Measurements from ENCODE around the gene PRKRIP1.
"Not testable (repeated sequence)": the region's sequence is repeated elsewhere in the genome, so short reads cannot be mapped to it uniquely, and the experiment has no call there.

Gene PRKRIP1

DNA sequence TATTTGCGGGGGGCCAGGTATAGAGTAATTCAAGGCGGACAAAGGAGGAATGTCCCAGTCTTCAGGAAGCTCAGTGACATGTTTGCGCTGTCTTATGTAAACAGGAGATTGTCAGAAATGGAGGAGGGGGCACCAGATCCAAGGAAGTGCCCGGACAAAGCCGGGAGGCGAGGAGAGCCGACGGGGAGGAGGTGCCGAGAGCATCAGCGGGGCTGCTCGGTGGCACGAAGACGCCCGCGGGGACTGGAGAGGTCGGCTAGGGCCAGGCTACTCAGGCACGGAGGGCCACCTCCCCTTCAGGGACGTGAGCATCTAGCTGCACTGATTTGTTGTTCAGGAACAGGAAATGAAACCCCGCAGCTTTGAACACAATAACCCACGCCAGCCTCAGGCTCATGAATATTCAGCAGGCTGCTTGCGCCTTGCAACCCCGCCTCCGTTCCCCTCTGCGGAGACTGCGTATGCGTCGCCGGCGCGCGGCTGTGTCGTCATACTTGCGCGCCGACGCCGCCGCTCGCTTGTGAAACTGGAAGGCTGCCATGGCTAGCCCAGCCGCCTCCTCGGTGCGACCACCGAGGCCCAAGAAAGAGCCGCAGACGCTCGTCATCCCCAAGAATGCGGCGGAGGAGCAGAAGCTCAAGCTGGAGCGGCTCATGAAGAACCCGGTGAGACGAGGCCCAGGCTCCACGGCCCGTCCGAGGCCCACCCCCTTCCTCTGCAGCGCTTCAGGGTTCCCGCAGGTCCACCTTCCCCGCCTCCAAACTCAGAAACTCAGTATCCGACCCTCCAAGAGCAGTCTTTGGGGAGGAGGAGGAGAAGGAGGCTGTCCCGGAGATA, at the start of gene PRKRIP1:
Gene PRKRIP1 (plus strand): TSS at position 491 of the 837 bp plus-strand sequence. CDS start 49 bp downstream, at position 540.
- peak; percentile 84 for DNase-seq

DNA sequence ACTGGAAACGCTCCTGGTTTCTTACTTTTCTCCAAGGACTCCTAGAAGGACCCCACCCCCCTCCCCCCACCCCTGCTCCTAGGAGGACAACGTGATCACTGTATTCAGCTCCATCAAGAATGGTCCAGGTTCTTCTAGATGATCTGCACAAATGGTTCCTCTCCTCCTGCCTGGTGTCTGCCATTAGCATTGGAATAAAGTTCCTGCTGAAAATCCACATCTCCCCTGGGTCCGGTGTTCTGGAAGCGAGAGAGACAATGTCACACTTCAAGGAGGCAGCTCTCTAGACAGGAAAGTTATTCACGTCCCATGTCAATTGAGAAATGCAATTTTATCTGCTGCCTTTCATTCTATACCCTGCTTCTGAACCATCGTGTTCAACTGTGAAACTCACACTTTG, 49.2 kb upstream of the PRKRIP1 start:
- not testable (repeated sequence) for DNase-seq

- DNase-seq, result not testable (repeated sequence)
Observed at GRCh38 chr7:102356344-102356743, 39.8 kb upstream of the PRKRIP1 start, which contains the start of gene SPDYE6. SPDYE6 (minus strand) TSS chr7:102356444; CDS start chr7:102356023, 421 bp downstream.

- DNase-seq, result peak; percentile 93
Observed at GRCh38 chr7:102363549-102364393, 32.4 kb upstream of the PRKRIP1 start.

DNA sequence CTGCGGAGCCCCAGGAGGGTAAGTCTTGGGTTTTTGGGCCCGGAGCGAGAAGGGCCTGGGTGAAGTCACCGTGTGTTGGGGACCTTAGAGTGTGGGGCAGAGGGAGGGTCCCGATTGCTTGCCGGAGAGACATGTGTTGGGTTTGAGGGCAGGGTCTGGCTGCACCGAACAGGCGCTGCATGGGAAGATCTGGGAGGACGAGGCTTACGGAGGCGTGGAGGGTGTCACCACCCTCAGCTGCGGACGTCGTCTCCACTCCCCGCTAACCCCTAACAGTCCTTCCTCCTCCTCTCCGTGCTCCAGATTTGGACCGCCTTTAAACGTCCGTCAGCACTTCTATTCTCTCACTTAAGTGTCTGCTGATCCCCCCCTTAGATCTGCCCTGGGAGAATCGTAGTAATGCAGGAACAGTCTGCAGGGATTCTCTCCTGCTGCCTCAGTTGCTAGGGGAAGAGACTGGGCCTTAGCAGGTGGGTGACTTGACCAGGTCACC, 31.7 kb upstream of the PRKRIP1 start:
- not testable (repeated sequence) for DNase-seq

DNA sequence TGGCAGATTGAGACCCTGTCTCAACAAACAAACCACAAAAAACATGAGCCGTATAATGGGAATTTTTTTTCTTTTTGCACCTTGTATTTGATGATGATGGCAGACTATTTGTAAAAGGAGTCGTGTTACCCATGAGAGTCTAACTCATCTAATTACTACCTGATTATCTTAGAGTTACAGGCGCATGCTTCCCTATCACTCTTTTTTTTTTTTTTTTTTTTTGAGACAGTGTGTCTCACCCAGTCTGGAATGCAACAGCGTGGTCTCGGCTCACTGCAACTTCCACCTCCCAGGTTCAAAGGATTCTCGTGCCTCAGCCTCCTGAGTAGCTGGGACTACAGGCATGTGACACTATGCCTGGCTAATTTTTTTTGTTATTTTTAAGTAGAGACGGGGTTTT, 30.8 kb upstream of the PRKRIP1 start:
- DNase-seq, result not testable (repeated sequence)

GRCh38 chr7:102370038-102370437, 26.1 kb upstream of the PRKRIP1 start:
- not testable (repeated sequence) for DNase-seq

DNA sequence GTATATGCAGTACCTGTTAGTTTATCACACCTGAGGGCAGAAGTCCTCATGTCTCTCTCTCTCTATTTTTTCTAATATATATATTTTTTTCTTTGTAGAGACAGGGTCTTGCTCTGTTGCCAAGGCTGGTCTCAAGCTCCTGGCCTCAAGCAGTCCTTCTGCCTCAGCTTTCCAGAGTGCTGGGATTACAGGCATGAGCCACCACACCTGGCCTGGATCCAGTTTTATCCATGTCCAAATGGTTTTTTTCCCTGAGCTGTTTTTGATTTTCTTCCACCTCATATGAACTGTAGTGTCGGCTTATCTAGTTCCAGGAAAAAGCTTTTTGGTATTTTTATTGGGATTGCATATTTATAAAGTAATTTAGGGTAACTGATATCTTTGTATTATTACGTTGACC, 23.4 kb upstream of the PRKRIP1 start:
- DNase-seq, result not testable (repeated sequence)

DNA sequence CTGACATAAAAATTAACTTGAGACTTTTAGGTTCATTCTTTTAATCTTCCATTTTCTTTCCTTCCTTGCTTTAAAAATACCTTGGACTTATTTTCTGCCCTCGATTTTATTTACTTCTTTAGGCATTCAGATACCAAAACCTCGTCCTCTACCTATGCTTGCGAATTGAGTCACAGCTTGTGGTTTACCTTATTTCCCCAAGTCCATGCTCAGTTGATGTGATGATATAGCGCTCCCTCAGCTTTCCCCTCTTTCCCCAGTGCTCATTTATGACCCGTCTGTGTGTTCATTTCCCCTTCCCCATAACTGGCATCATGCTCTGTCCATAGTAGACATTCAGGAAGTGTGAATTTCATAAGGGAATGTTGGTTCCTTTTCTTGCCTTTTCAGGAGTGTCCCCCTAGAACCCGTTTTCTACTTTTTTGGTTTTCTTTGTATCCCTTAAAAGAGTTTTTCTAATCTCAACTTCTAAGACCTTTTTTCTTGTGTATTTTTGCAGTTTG, 19.1 kb upstream of the PRKRIP1 start:
- DNase-seq, result no peak

- not testable (repeated sequence) for DNase-seq
Observed at GRCh38 chr7:102380837-102381236, 15.3 kb upstream of the PRKRIP1 start.

DNA sequence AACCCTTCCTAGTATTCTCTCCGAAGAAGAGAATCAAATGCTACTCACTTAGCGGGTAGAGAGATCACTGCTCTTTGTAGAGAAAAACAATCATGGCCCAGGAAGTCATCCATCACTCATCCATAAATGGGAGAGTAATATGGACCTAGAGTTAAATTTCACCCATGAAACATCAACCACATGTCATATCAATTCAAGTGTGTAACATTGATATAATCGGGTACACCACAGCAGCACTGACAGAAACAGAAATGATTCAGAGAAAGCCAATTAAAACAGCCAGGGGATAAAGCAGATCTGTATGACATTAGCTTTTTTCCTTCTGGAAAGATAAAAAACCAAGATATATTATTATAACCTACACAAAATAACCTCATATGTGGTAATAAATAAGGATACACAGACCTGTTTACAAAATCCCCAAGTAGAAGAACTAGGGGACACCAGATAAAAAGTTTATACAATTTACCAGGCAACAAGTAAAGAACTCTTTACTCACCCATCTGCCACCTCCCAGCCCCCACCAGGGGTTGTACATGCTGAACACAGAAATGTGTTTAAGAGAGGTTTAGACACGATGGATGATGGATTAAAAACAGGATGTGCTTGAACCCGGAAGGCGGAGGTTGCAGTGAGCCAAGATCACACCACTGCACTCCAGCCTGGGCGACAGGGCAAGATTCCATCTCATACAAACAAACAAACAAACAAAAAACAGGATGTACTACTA, 14.3 kb upstream of the PRKRIP1 start:
- DNase-seq, result not testable (repeated sequence)

DNA sequence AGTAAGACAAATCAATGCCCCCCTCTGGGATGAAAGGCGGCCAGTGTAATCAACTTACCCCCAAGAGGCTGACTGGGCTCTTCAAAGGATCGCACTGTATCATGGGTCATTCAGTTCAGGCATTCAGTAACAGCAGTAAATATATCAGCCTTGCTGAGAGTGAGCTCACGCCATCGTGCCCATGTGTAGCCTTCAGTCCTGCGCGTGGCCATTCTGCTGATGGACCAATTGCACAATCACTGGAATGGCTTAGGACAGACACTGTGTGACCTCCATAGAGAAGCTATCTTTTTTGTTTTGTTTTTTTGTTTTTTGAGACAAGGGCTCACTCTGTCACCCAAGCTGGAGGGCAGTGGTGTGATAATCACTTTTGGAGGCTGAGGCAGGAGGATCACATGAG, 9.1 kb upstream of the PRKRIP1 start:
- DNase-seq, result no peak

GRCh38 chr7:102389810-102390209, 6.4 kb upstream of the PRKRIP1 start:
- DNase-seq, result no peak

DNA sequence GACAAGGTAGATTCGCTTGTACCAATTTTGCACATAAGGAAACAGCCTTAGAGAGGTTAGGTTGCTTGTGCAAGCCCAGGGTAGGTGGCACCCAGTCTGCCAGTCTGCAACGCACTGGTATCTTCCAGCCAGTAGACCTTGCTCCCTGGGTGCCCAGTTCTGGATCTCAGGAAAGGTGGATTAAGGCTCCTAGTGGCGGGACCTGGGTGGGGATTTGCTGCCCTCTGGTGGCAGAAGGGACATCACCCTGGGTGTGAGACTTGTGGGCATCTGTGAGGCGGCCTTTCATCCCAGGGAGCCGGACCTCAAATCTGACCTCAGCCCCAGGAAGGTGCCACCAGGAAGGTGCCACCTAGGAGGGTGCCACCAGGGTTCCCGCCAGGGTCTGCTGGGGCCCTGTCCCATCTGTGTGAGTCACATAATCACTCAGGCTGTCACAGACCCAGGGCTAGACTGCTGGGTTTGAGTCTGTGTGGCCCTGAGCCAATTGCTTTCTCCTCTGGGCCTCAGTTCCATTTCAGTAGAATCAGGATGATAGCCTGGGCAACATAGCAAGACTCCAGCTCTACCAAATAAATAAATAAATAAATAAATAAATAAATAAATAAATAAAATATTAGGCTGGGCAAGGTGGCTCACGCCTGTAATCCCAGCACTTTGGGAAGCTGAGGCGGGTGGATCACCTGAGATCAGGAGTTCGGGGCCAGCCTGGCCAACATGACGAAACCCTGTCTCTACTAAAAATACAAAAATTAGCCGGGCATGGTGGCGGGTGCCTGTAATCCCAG, 5.3 kb upstream of the PRKRIP1 start:
- peak; percentile 41 for DNase-seq

GRCh38 chr7:102392330-102392729, 3.8 kb upstream of the PRKRIP1 start:
- DNase-seq, result no peak

DNA sequence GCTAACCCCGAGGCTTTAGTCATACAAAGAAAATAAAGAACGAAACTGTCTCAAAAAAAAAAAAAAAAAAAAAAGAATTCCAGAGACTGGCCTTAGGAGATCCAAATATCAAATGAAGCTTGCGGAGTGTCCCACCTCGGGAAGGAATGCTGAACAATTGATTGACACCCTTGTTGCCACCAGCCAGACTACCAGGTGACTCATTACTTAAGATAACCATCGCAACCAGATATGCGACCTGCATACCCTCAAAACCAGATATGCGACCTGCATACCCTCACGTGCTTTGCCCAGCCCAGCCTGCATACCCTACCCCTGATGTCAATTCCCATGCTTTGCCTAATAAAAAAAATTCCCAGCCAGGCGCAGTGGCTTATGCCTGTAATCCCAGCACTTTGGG, 2.7 kb upstream of the PRKRIP1 start:
- DNase-seq, result no peak

- peak; percentile 25 for DNase-seq
Observed at GRCh38 chr7:102395592-102395872, 631 bp upstream of the PRKRIP1 start.

DNA sequence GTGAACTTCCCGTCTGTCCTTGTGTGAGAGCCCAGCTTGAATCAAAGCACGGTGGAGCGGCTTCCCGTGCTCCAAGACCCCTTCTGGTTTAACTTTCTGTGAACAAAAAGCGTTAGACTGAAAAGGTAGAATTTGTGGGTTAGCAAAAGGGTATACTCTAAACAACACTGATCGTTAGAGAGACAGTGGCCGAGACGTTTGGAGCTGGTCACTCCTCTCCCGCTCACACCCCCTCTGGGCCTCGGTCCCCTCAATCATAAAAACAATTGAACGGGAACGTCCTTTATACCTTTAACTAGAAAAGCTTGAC, 502 bp downstream of the PRKRIP1 start:
- DNase-seq, result no peak

- no peak for DNase-seq
Observed at GRCh38 chr7:102398543-102398942, 2.4 kb downstream of the PRKRIP1 start.

- no peak for DNase-seq
Observed at GRCh38 chr7:102400360-102400759, 4.2 kb downstream of the PRKRIP1 start.

DNA sequence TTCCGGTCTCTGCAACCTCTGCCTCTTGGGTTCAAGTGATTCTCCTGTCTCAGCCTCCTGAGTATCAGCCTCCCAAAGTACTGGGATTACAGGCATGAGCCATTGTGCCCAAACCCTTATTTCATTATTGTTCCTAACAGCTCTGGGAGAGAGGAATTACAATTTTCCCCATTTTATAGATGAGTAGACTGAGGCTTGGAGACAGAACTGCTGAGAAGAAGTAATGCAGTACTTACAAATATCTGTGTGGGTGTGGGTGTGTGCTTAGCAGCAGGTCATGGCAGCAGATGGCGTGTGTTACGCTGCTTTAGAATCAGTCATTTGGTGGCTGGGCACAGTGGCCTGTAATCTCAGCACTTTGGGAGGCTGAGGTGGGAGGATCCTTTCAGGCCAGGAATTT, 7.4 kb downstream of the PRKRIP1 start:
- DNase-seq, result no peak
